Smooth muscle cell (in vitro differentiated cells): ENCODE data around the gene RNASEL. TPM values are rescaled to one million over a fixed set of nuclear protein-coding genes. Genes with fewer than 3 reads are reported as not detected.

Experiments
- DNase-seq: peaks from one replicate; lab custom pipeline; 2025; ENCODE audit not compliant: unreplicated experiment; lab: John Stamatoyannopoulos, UW
- H2AFZ ChIP-seq: fragments of 200-600 bp; sonication (generic); 2 replicates; pipeline ENCODE4 v1.6.0; 2016; ENCODE audit warnings: antibody characterized with exemption, low read depth, mild to moderate bottlenecking
- H3F3A ChIP-seq: fragments of 200-600 bp; sonication (generic); 2 replicates; pipeline ENCODE4 v1.6.0; 2017; ENCODE audit warnings: antibody characterized with exemption, low read depth
- H3K27ac ChIP-seq: fragments of 200-600 bp; sonication (generic); 2 replicates; pipeline ENCODE4 v1.5.1; 2016; ENCODE audit warnings: low read depth, mild to moderate bottlenecking
- H3K27me3 ChIP-seq: fragments of 200-600 bp; sonication (generic); 2 replicates; pipeline ENCODE4 v1.6.1; 2016; ENCODE audit warnings: low read depth, mild to moderate bottlenecking
- H3K36me3 ChIP-seq: fragments of 200-600 bp; sonication (generic); 2 replicates; pipeline ENCODE4 v1.5.1; 2016; ENCODE audit warnings: low read depth
- H3K4me1 ChIP-seq: fragments of 200-600 bp; sonication (generic); 2 replicates; pipeline ENCODE4 v1.5.1; 2016; ENCODE audit warnings: low read depth
- H3K4me2 ChIP-seq: fragments of 200-600 bp; sonication (generic); 2 replicates; pipeline ENCODE4 v1.6.0; 2016; ENCODE audit warnings: mild to moderate bottlenecking
- H3K4me3 ChIP-seq: fragments of 200-600 bp; sonication (generic); 2 replicates; pipeline ENCODE4 v1.5.1; 2016; ENCODE audit warnings: mild to moderate bottlenecking
- H3K79me2 ChIP-seq: fragments of 200-600 bp; sonication (generic); 2 replicates; pipeline ENCODE4 v1.6.0; 2016; ENCODE audit warnings: low read depth, mild to moderate bottlenecking
- H3K9ac ChIP-seq: fragments of 200-600 bp; sonication (generic); 2 replicates; pipeline ENCODE4 v1.6.0; 2016; ENCODE audit warnings: low read depth
- H3K9me3 ChIP-seq: fragments of 200-600 bp; sonication (generic); replicated peaks from 2 replicates; pipeline ENCODE4 v1.5.1; 2016; ENCODE audit warnings: low read depth
- H4K20me1 ChIP-seq: fragments of 200-600 bp; sonication (generic); 2 replicates; pipeline ENCODE4 v1.6.0; 2016; ENCODE audit warnings: low read depth
- WGBS: methylation state at CpG from one replicate; pipeline ENCODE4 v1.1.7; 2016; ENCODE audit warnings: low lambda C conversion rate; 5-methylcytosine and 5-hydroxymethylcytosine counted together
- polyA plus RNA-seq: library from polyadenylated mRNA; unstranded; fragments of >200 nt; fragmentation: Nextera tagmentation; extraction: Ambion mirVana; gene quantifications from 2 replicates; pipeline ENCODE4 v1.2.1, GENCODE V29; 2016
- total RNA-seq: library from RNA; depleted of rRNA; stranded (reverse); fragments of >200 nt; gene quantifications from 2 replicates; pipeline ENCODE4 v1.2.3, GENCODE V29; 2014
- TF ChIP-seq, protein P1 (sequence below): fragments of 200-600 bp; sonication (generic); IDR thresholded peaks from 2 replicates; pipeline ENCODE4 v1.5.1; 2017; ENCODE audit warnings: borderline replicate concordance, mild to moderate bottlenecking, antibody characterized with exemption; ENCODE audit not compliant: insufficient read depth, poor library complexity, severe bottlenecking

Gene RNASEL
- total and polyA plus RNA-seq, 2 experiments from 2014 or later, result 4.5 to 4.7 TPM

DNA sequence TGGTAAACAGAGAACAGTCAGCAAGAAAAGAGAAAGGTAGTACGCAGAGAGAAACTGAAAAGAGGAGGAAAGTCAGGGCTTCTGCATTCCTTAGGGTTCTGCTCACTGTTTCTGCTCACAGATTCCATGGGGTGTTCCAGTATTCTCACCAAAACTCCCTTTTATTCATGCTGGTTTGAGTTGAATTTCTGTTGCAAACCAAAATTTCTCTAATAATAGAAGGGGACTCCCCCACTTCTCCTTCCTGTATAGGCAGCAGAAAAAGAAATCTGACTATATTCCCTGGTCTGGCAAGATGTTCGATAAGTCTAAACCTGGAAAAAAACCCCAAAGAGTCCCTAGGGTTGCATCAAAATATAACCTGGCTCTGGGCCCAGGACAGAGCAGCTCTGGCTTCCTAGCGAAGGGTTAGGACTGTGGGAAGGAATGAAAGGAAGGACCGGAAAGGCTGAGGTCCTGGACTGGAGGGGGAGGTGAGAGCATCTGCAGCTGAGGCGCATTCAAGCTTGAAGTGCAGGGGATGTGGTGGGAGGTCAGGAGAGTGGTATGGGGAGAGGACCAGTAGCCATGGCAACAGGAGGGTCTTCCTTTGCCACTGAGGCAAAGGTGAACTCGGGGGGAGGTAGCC lies 34.0 kb upstream of the RNASEL start:
- WGBS, result 90% methylated on average over 6 of the region's 6 CpGs
- no peaks in the 10 kb centered on the region for H4K20me1 ChIP-seq
- no peak overlapping the region for H3K4me2 ChIP-seq
- no peak overlapping the region for H3K27ac ChIP-seq
- peaks cover 8% of the 10 kb centered on the region for H3F3A ChIP-seq
- no peaks in the 10 kb centered on the region for H3K27me3 ChIP-seq
- H3K9ac ChIP-seq, result no peak overlapping the region
- H3K36me3 ChIP-seq, result no peaks in the 10 kb centered on the region
- peaks cover 2% of the 10 kb centered on the region for H3K4me1 ChIP-seq
- H3K4me3 ChIP-seq, result no peak overlapping the region
- no peak for DNase-seq
- TF ChIP-seq, protein P1, sequence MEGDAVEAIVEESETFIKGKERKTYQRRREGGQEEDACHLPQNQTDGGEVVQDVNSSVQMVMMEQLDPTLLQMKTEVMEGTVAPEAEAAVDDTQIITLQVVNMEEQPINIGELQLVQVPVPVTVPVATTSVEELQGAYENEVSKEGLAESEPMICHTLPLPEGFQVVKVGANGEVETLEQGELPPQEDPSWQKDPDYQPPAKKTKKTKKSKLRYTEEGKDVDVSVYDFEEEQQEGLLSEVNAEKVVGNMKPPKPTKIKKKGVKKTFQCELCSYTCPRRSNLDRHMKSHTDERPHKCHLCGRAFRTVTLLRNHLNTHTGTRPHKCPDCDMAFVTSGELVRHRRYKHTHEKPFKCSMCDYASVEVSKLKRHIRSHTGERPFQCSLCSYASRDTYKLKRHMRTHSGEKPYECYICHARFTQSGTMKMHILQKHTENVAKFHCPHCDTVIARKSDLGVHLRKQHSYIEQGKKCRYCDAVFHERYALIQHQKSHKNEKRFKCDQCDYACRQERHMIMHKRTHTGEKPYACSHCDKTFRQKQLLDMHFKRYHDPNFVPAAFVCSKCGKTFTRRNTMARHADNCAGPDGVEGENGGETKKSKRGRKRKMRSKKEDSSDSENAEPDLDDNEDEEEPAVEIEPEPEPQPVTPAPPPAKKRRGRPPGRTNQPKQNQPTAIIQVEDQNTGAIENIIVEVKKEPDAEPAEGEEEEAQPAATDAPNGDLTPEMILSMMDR, result no peak
- H2AFZ ChIP-seq, result no peak overlapping the region
- H3K9me3 ChIP-seq, result no peaks in the 10 kb centered on the region
- H3K79me2 ChIP-seq, result no peaks in the 10 kb centered on the region

GRCh38 chr1:182621906-182622305 lies 32.9 kb upstream of the RNASEL start:
- no peak overlapping the region for H3K27ac ChIP-seq
- H3K4me1 ChIP-seq, result peaks cover 13% of the 10 kb centered on the region
- WGBS, result 91% methylated on average over 2 of the region's 2 CpGs
- H3K27me3 ChIP-seq, result no peaks in the 10 kb centered on the region
- peaks cover 15% of the 10 kb centered on the region for H3F3A ChIP-seq
- H3K9ac ChIP-seq, result no peak overlapping the region
- no peak overlapping the region for H3K4me2 ChIP-seq
- H3K36me3 ChIP-seq, result no peaks in the 10 kb centered on the region
- H2AFZ ChIP-seq, result no peak overlapping the region
- no peaks in the 10 kb centered on the region for H3K9me3 ChIP-seq
- no peaks in the 10 kb centered on the region for H3K79me2 ChIP-seq
- no peak overlapping the region for H3K4me3 ChIP-seq
- no peak for DNase-seq
- H4K20me1 ChIP-seq, result no peaks in the 10 kb centered on the region
- TF ChIP-seq, protein P1, result no peak

- DNase-seq, result no peak
- H3K79me2 ChIP-seq, result no peaks in the 10 kb centered on the region
- H4K20me1 ChIP-seq, result no peaks in the 10 kb centered on the region
- H3K4me1 ChIP-seq, result peaks cover 14% of the 10 kb centered on the region
- H3K36me3 ChIP-seq, result no peaks in the 10 kb centered on the region
- no peaks in the 10 kb centered on the region for H3K27me3 ChIP-seq
- no peak overlapping the region for H3K4me2 ChIP-seq
- H3K9me3 ChIP-seq, result no peaks in the 10 kb centered on the region
- no peak overlapping the region for H3K9ac ChIP-seq
- TF ChIP-seq, protein P1, result no peak
- no peak overlapping the region for H3K4me3 ChIP-seq
- H3K27ac ChIP-seq, result no peak overlapping the region
- H3F3A ChIP-seq, result peaks cover 21% of the 10 kb centered on the region
- no peak overlapping the region for H2AFZ ChIP-seq
Measured at GRCh38 chr1:182620924-182621585, 32.0 kb upstream of the RNASEL start.
